ENCODE results near the gene KRT75.

The KRT75 gene

GRCh38 chr12:52391618-52392002 lies 42.6 kb downstream of the KRT75 start:
- DNase-seq (ENCODE audit: low spot score): peak; percentile 70

- peak; percentile 3 for DNase-seq (ENCODE audit: low spot score)
These were observed 43.2 kb downstream of the KRT75 start for GRCh38 chr12:52390739-52391617.

- no peak for DNase-seq (ENCODE audit: low spot score)
These were observed 44.6 kb downstream of the KRT75 start for GRCh38 chr12:52389313-52390207.

GRCh38 chr12:52387859-52388258 lies 46.3 kb downstream of the KRT75 start:
- DNase-seq (ENCODE audit: low spot score): no peak

GRCh38 chr12:52385226-52385702 lies 48.9 kb downstream of the KRT75 start, which contains the start of gene KRT84:
Gene KRT84 (minus strand): TSS chr12:52385652. CDS start chr12:52385585, 67 bp downstream.
- no peak for DNase-seq (ENCODE audit: low spot score)

- no peak for DNase-seq (ENCODE audit: low spot score)
These were observed 50.8 kb downstream of the KRT75 start for GRCh38 chr12:52383331-52383730.

GRCh38 chr12:52382854-52383253 lies 51.3 kb downstream of the KRT75 start:
- DNase-seq (ENCODE audit: low spot score): no peak

GRCh38 chr12:52381206-52381605 lies 53.0 kb downstream of the KRT75 start:
- no peak for DNase-seq (ENCODE audit: low spot score)

GRCh38 chr12:52380271-52380694 lies 53.9 kb downstream of the KRT75 start:
- DNase-seq (ENCODE audit: low spot score): peak; percentile 45

- DNase-seq (ENCODE audit: low spot score): no peak
These were observed 54.6 kb downstream of the KRT75 start for GRCh38 chr12:52379536-52379935.

- DNase-seq (ENCODE audit: low spot score): no peak
These were observed 56.1 kb downstream of the KRT75 start for GRCh38 chr12:52378091-52378490.

- DNase-seq (ENCODE audit: low spot score): no peak
These were observed 56.9 kb downstream of the KRT75 start for GRCh38 chr12:52377266-52377665.

All from globus pallidus (tissue), 1 donor.